HG03442 (cell line): Measurements from ENCODE around the gene CRIP1.

Experiments used
- ATAC-seq: cut with Tn5 transposase; IDR thresholded peaks from one replicate; pipeline ENCODE4 v1.9.1; 2021; ENCODE audit warnings: mild to moderate bottlenecking, moderate library complexity; ENCODE audit not compliant: unreplicated experiment

CRIP1 gene

GRCh38 chr14:105531894-105532623 is 45.4 kb downstream of the CRIP1 start:
- ATAC-seq: no peak

- ATAC-seq: no peak
Observed at GRCh38 chr14:105532735-105533141, 46.1 kb downstream of the CRIP1 start.

GRCh38 chr14:105533391-105533790 is 46.7 kb downstream of the CRIP1 start:
- no peak for ATAC-seq

- ATAC-seq: no peak
Observed at GRCh38 chr14:105533811-105534498, 47.3 kb downstream of the CRIP1 start.

- no peak for ATAC-seq
Observed at GRCh38 chr14:105534586-105534985, 47.9 kb downstream of the CRIP1 start.

- no peak for ATAC-seq
Observed at GRCh38 chr14:105536051-105536450, 49.4 kb downstream of the CRIP1 start.

GRCh38 chr14:105536691-105537579 is 50.2 kb downstream of the CRIP1 start:
- no peak for ATAC-seq

GRCh38 chr14:105537580-105538474 is 51.1 kb downstream of the CRIP1 start:
- no peak for ATAC-seq
